COR-L47 (cell line): ENCODE results near the gene GJB6.
A peak's percentile ranks its signal among the peaks of the same experiment; 100 is the strongest.

Experiments used
- DNase-seq: peaks from one replicate; lab custom pipeline; 2025; lab: John Stamatoyannopoulos, UW

Gene GJB6

GRCh38 chr13:20227288-20227687 is 4.8 kb downstream of the GJB6 start:
- DNase-seq = no peak

- DNase-seq = no peak
Measured at GRCh38 chr13:20222553-20222952, 9.6 kb downstream of the GJB6 start.

- no peak for DNase-seq
Measured at GRCh38 chr13:20221772-20222171, 10.3 kb downstream of the GJB6 start.

- DNase-seq = no peak
Measured at GRCh38 chr13:20219577-20219976, 12.5 kb downstream of the GJB6 start.

- DNase-seq = peak; percentile 21
Measured at GRCh38 chr13:20217168-20217567, 15.0 kb downstream of the GJB6 start.

- DNase-seq = no peak
Measured at GRCh38 chr13:20209948-20210347, 22.2 kb downstream of the GJB6 start.

GRCh38 chr13:20206698-20207235 is 25.4 kb downstream of the GJB6 start:
- no peak for DNase-seq

- no peak for DNase-seq
Measured at GRCh38 chr13:20206065-20206697, 25.9 kb downstream of the GJB6 start.

- no peak for DNase-seq
Measured at GRCh38 chr13:20198781-20199180, 33.3 kb downstream of the GJB6 start.

GRCh38 chr13:20197361-20197834 is 34.7 kb downstream of the GJB6 start:
- DNase-seq = peak; percentile 29

- no peak for DNase-seq
Measured at GRCh38 chr13:20195801-20196200, 36.3 kb downstream of the GJB6 start.

- DNase-seq = no peak
Measured at GRCh38 chr13:20193907-20194631, 38.0 kb downstream of the GJB6 start.

GRCh38 chr13:20193162-20193906 is 38.8 kb downstream of the GJB6 start:
- DNase-seq = no peak

- peak; percentile 10 for DNase-seq
Measured at GRCh38 chr13:20192836-20193161, 39.3 kb downstream of the GJB6 start, which contains the start of gene GJB2. GJB2 (minus strand) TSS chr13:20192938; CDS start chr13:20189581, 3,357 bp downstream.

- peak; percentile 25 for DNase-seq
Measured at GRCh38 chr13:20192158-20192835, 39.8 kb downstream of the GJB6 start.

GRCh38 chr13:20191311-20192157 is 40.6 kb downstream of the GJB6 start:
- DNase-seq = no peak

GRCh38 chr13:20190481-20191310 is 41.4 kb downstream of the GJB6 start:
- no peak for DNase-seq

- no peak for DNase-seq
Measured at GRCh38 chr13:20190076-20190475, 42.0 kb downstream of the GJB6 start.

- no peak for DNase-seq
Measured at GRCh38 chr13:20188667-20189553, 43.2 kb downstream of the GJB6 start.
